Inferior parietal cortex (tissue), 1 donor: ENCODE results near the gene PTPRB.

ENCODE experiments used
- DNase-seq: peaks from one replicate; pipeline ENCODE4 v3.0.0-alpha.2; 2016; ENCODE audit errors: extremely low spot score

PTPRB gene

GRCh38 chr12:70592664-70593063 lies 44.6 kb downstream of the PTPRB start:
- DNase-seq: no peak

DNA sequence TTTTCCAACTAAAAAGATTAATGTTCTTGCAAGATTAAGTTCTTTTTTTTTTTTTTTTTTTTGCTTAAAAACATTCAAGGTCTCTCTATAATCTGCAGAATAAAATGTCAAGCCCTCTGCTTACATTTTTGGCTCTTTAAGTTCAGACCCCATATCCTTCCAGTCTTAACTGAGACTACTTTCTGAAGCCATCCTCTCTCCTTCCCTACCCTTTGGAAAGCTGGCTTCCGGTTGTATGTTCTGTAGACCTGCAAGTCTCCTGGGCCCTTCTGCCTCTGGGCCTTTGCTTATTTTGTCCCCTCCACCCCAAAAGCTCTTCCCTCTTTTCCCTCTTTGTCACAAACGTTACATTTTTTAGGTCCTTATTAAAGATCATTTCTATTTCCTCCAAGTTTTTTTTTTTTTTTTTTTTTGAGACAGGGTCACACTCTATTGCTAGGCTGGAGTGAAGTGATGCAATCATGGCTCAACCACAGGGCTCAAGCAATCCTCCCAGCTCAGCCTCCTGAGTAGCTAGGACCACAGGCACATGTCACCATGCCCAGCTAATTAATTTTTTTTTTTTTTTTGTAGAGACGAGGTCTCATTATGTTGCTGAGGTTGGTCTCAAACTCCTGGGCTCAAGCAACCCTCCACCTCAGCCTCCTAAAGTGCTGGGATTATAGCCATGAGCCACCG lies 46.5 kb downstream of the PTPRB start:
- no peak for DNase-seq

DNA sequence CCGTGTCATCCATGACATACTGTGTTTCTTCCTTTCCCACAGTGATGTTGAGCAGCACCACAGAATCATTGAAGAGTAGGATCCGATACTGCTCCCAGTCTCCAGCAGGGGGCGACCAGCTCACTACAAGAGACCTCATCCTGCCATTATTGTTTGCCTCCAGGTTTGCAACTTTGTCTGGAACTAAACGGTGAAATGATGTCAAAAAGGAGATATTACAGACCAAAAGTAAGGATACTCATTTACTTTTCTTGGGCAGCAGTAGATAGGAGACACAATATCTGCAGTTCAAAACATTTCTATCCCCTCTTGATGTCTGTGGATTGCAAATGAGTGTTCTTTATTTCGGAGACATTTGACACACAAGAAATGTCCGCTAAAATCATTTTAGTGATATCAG lies 47.2 kb downstream of the PTPRB start:
- DNase-seq: peak; percentile 80

DNA sequence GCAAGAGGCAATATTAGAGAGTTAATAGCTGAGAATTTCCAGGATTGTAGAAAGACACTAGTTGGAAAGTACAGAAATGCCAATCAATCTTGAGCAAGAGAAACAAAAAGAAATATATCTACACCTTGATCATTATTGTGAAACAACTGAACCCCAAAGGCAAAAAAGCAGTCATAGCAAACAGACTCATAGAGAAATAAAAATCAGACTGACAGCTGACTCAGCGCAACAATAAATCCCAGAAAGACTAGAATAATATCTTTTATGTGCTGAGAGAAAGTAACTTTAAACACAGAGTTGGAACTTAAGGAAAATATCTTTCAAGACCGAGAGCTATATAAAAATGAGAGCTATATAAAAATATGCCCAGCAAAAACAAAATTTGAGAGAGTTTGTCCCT lies 52.9 kb downstream of the PTPRB start:
- DNase-seq: no peak

- no peak for DNase-seq
Observed at GRCh38 chr12:70583251-70583650, 54.0 kb downstream of the PTPRB start.

- DNase-seq: peak; percentile 29
Observed at GRCh38 chr12:70581208-70581607, 56.0 kb downstream of the PTPRB start.

GRCh38 chr12:70577283-70577634 lies 60.0 kb downstream of the PTPRB start:
- no peak for DNase-seq

DNA sequence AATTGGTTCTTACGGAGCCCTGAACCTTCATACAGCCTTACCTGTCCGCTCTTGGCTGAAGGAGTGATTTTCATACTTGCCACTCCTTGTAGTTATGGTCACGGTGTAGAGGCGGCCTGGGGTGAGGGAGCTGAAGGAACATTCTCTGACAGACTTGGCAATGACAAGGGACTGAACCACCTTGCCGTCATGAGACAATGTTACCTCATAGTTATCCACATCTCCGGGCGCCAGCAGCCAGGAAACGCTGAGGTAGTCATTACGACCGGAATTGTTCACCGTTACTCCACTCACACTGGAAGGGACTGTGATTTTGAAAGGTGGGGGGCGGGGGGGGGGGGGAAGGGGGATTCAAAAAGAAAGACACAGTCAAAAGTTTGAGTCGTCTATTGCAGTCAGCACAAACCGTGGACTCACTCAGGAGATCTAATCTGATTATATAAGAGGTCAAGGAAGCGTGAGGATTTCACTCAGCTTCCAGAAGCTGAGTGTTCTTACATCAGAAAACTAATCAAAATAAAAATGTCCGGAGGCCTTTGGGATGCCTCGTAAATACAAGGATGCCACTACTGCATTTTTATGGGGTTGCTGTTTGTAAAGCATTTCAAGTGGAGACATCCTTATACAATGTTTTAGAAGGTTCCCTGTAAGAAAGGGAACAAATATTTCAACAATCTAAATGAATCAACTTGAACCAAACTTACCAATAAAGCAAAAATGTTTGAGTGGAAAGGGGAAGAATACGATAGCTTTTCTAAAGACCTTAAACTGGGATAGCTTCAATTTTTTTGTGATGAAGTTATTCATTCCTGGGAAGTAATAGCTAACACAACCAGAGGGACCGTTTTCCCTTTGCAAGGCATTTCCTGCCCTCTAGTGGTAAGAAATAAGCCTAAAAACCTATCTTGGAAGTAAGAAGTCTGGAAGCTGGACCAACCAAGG lies 60.6 kb downstream of the PTPRB start:
- DNase-seq: peak; percentile 96

GRCh38 chr12:70571705-70572268 lies 65.4 kb downstream of the PTPRB start:
- DNase-seq: no peak

DNA sequence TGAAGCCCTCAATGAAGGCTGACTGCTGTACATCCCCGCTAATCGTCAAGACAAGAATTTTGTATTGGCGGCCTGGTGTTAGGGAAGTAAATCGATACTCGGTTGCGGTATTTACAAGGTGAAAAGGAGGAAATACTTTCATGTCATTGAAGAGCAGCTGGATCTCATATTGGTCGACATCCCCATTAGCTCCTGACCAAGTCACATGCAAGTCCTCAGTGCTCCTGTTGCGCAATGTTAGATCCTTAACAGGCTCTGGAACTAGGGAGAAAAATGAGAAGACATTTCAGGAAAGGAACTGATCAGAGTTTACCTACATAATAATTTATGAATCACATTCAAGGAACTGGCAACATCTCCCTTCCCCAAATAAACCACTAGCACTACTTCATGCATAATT lies 66.2 kb downstream of the PTPRB start:
- DNase-seq: no peak

DNA sequence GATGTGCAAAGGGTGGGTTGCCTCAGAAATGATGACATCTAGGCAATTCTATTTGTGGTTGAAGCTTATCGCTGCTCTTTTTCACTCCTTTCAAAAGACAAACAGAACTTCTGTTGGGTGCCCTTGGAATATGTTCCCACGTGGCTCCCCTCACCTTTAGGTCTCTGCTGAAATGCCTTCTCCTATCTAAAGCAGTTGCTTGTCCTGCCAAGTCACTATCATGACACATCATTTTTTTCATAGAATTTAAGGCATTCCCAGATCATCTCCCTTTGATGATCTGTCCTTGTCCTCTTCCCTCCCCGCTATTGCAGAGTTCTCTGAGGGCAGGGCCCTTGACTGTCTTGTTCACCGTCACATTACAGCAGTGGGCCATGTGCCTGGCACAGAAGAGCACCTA lies 75.7 kb downstream of the PTPRB start:
- DNase-seq: no peak

DNA sequence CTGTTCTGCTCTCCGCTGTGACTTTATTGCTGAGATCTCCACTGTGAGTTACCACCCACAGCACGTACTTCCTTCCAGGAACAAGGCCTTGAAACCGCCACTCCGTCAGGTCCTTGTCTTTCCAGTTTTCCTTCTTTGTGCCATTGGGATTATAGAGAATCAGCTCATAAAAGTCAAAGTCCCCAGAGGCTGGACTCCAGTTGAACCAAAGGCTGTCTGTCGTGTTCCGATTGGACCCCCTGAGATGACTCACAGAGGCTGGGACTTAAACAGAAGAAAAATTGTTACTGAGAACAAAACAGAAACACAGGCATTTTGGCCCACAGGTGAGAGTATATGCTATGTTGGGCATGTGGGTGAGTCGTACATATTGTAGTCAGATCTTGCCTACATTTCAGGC lies 76.6 kb downstream of the PTPRB start:
- no peak for DNase-seq

- no peak for DNase-seq
Observed at GRCh38 chr12:70559390-70559789, 77.8 kb downstream of the PTPRB start.

DNA sequence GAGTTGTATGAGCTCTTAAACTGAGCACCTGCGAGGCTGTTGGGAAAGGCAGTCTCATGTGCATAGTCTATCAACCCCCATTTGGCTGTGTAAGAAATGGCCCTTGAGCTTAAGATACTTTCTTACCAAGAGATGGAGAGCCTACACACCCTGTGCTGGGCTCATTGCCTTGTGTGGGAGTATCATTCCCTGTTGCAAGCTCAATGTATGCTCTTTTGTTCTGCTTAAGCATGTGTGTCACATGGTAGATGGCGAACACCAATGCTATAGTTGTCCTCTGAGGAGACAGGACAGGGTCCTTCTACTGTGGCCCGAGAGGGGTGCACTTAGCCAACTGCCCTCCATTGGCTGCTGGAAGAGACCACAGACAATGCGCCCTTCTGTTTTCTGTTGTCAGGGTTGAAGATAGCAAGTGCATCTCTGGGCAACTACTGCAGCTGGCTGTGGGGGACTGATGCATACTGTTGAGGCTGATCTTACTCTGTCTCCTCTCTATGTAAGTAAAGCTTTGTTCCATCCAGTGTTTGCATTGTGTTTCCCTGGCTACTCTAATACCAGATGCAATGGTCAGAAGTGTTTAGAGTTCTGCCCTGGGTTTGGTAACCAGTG lies 79.5 kb downstream of the PTPRB start:
- DNase-seq: peak; percentile 86

GRCh38 chr12:70556179-70556869 lies 80.9 kb downstream of the PTPRB start:
- no peak for DNase-seq

DNA sequence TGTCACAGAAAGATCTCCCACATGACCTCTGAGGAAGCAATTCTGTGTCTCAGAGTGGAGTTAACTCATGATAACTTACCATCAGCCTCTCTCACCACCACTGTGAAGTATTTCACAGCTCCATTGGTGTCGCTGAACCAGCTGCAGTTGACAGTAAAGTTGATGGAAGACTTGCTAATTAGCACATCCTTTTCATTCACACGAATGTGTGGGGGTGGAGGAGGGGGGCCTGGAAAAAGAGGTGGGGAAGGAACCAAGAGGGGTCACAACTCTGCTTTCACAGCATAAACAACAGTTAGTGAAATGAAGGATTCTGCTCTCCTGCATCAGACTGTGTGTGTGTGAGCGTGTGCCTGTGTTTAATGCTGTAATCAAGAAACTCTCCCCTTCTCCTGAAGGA lies 82.1 kb downstream of the PTPRB start:
- DNase-seq: no peak

DNA sequence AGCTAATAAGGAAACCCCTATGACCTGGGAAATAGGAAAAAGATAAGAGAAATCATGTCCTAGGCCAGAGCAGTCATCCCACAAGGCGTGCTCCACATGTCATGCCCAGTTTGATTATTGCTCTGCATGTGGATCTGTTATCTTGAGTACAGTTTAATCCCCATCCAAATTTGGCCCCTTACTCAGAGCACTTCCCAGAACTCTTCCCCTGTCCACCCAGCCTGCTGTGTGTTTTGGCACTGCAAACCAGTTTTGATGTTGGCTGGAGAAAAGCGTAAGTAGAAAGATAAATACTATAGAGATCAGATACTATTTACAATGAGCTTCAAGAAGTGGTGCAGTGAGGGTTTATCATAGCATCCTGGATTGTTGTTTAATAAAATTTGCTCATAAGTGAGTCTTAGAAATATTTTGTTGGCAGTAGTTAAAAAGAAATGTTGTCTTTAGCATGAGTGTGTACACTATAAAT lies 83.8 kb downstream of the PTPRB start:
- no peak for DNase-seq

- no peak for DNase-seq
Observed at GRCh38 chr12:70551731-70552130, 85.5 kb downstream of the PTPRB start.

DNA sequence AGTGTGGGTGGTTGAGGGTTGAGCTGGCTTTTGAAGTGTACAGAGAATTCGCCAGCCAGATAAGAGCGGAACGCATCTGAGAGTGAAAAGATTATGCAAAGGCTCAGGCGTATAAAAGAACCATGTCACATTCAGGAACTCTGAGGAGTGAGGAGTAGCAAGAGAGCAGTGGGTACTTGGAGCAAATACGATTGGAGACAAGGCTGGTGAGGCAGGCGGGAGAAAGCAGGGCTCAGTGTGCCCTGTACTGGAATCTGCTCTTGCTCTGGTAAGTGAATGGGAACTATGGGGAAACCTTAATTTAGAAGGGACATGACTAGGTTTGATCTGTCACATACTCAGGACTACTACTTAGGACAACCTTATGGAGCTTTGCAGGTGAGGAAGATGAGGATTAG lies 87.0 kb downstream of the PTPRB start:
- DNase-seq: no peak

GRCh38 chr12:70549340-70550179 lies 87.7 kb downstream of the PTPRB start:
- DNase-seq: no peak

DNA sequence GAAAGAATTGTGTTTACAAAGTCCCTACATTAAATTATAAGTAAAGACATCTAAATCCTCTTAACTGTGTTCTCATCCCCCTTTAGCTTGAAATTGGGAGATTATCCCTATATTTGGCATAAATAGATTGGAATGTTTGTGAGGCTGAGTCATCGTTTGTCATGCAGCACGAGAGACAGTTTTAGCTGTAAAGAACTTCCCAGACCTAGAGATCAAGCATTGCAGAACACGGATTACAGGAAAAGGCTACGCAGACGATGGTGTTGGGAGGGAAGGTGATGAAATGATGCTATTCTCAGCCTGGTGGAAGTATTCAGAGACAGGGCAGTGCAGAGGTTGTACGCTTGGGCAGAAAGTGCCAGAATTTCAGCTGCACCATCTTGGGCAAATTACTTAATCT lies 93.8 kb downstream of the PTPRB start:
- no peak for DNase-seq
